IPS-NIHi7 (cell line): Measurements from ENCODE around the gene MRGPRG.
"Not testable (repeated sequence)": the region's sequence is repeated elsewhere in the genome, so short reads cannot be mapped to it uniquely, and the experiment has no call there.

ENCODE experiments used
- DNase-seq: peaks from one replicate; pipeline ENCODE4 v3.0.0; 2012; ENCODE audit warnings: mixed read lengths; ENCODE audit errors: extremely low spot score

The MRGPRG gene

DNA sequence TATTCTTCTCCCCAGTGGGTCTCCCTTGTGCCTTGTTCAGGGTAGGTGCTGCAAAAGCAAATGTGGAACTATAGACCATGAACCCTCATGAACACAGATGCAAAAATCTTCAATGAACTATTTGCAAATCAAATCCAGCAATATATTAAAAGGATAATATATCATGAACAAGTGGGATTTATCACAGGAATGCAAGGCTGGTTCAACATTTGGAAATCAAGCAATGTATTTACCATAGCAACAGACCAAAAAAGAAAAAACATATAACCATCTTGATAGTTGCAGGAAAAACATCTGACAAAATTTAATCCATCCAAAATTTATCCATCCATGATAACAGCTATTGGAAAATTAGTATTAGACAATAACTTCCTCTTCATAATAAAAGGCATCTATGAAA lies 42.1 kb downstream of the MRGPRG start:
- no peak for DNase-seq

DNA sequence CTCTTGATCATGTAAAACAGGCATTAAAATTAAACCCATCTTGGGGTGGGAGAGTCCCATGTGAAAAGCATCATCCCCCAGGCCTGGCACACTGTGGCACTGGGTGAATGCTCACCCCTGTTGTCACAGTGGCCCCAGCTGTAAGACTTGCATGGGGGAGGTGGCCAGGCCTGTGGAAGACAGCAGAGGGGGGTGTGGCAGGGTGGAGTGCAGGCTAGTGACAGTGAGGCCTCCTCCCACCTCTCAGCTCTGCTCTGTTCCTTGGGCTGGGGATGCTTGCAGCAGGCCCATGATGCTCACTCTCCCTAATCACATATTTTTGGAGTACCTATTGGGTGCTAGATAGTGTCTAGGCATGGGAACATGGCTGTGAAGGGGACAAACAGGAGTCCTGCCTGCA lies 43.4 kb downstream of the MRGPRG start:
- no peak for DNase-seq

DNA sequence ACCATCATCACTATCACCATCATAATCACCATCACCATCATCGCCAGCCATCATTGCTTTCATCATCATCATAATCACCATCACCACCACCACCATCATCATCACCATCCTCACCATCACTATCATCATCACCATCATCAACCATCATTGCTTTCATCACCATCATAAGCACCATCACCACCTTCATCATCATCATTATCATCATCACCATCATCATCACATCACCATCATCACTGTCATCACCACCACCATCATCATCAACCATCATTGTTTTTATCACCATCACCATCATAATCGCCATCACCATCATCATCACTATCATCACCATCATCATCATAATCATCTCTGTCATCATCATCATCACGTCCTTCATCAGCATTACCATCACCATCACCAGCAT lies 44.2 kb downstream of the MRGPRG start:
- DNase-seq = no peak

DNA sequence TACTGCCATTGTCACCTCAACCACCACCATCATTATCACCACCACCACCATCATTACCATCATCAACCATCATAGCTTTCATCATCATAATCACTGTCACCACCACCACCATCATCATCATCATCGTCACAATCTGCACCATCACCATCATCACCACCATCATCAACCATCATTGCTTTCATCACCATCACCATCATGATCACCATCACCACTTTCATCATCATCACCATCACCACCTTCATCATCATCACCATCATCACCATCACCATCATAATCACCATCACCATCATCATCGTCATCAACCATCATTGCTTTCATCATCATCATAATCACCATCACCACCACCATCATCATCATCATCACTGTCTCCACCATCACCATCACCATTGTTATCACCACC lies 44.8 kb downstream of the MRGPRG start:
- DNase-seq = no peak

DNA sequence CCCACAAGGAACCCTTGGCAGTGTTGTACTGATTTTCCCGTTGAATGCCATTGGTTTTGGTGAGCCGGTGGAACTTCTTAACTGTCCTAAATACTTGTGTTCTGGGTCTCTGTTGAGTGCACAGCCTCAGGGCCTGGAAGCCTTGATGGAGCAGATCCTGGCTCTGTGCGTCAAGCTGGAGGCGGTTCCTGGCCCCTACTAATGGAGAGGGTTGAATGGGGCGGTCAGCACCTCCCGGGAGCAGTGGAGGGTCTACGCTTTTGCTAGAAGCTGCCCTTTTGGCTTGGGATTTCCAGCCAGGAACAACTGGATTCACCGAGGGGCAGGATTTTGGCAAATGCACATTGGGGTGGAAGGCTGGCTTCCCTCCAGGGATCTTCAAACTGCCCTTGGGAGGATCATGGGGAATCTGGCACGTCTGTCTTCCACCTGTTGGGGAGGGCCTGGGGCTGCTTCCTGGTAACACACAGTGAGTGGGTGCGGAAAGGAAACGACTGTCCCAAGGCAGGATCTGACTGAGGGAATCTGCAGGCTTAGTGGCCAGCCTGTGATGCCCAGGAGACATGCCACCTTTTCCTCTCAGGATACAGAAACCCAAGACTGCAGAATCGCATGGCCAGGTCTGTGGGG lies 46.6 kb downstream of the MRGPRG start:
- DNase-seq = no peak

DNA sequence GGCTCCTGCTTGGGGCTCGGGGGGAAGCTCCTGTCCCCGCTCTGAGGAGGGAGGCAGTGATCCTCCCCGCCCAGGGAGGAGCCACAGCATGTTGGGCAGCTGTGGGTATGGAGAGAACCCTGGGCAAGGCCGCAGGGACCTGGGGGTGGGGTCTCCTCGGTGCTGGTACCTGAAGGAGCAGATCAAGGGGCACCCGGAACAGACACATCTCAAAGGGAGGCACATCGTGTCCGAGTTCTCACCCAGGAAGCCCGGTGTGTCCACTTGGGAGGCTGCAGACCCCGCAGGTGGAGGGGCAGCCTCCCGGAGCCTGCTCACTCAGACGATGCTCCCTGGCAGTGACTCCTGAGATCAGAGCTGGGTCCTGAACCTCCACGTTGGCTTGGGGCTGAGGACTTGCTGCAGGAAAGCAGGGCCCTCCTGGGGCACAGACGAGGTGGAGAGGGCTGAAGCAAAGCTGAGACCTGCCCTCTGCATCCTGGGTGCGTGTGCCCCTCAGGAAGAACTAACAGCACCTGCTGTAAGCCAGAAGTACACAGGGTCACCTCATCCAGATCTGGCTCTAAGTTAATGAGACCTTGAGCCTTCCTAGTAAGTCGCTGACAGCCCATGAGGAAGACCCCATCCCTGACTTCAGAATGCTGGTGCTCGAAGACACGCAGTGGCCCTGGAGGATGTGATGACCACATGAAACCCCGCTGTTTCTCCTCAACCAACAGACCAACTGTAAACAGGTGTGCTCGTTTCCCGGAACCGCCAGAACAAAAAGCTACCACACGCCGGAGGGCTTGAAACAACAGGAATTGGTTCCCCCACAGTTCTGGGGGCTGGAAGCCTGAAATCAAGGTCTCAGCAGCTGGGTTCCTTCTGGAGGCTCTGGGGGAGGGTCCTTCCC lies 47.6 kb downstream of the MRGPRG start:
- no peak for DNase-seq

DNA sequence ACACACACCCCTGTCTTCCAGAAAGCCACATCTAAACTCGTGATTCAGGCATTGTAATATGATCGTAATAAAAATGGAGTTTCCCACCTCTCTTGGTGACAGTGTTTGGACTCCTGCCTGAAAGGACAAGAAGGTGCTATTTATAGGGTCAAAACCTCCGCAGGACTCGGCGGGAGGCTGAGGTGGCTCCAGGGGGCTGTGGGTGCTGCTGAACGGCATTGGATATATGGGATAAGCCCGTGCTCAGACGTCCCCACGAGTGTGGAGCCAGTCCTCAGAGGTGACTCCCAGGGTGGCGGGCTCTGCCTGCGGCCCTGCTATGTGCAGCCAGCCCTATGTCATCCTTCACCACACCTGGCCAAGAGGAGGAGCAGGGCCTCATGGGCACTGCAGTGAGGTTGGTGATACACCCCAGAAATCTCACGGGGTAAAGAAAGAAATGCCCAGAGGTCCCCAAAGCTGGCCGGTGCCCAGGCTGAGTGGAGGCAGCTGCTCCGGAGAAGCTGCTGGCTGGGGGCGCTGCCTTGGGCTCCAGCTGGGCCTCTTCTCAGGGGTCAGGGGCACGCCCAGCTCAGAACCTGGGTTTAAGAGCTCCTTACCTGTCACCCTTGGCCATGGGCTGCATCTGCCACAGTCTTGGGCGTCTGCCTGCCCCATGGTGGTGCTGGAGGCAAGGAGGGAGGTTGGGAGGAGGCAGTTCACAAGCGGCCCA lies 48.4 kb downstream of the MRGPRG start:
- DNase-seq = no peak

DNA sequence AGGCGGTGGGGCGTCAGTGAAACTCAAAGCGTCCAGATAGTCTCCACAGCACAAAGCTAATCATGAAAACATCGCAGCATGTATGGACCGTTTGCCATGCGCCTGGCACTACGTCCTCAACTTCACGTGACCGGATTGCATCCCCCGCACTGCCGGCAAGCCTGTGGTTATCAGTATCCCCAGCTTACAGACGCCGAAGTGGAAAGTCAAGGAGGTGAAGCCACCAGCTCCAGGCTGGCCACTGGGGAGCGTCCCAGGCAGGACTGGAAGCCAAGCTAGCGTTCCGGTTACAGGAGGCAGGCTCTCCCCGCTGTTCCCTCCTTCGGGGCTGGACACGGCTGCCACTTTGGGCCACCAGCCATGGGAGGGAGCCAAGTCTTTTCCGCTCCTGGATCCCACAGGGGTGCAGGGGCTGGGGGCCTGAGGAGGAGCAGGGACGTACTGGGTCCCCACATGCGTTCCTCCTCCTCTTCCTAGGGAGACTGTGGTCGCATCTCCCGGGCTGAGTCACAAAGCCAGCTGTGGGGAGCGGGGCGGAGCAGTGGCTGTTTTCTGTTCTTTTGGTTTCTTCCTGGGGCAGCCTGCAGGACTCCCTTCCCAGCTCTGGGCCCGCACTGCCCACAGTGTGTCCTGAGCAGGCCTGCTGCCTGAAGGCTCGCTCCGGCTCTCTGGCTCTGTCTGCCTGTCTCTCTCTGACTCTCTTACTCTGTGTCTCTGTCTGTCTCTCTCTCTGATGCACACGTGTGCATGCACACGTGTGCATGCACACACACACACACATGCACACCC lies 49.2 kb downstream of the MRGPRG start:
- peak; percentile 63 for DNase-seq

DNA sequence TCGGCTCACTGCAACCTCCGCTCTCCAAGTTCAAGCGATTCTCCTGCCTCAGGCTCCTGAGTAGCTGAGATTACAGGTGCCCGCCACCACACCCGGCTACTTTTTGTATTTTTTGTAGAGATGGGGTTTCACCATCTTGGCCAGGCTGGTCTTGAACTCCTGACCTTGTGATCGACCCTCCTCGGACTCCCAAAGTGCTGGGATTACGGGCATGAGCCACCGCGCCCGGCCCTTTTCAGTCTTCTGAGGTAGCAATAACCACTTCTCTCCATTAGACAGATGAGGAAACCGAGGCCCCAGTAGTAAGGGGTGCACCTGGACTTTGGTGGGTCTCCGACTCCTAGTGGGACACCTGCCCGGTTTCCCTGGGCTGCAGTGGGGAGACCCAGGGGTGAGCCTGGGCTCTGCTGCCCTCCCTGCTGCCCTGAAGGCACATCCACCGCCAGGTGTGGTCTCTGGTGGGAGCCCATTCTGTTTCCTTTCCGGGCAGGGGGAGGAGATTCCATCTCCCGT lies 49.8 kb downstream of the MRGPRG start:
- not testable (repeated sequence) for DNase-seq
